HG02678 (cell line): ENCODE data around the gene TMPRSS6.

ENCODE experiments used
- ATAC-seq: cut with Tn5 transposase; IDR thresholded peaks from one replicate; pipeline ENCODE4 v1.9.1; 2021; ENCODE audit warnings: mild to moderate bottlenecking, moderate library complexity; ENCODE audit not compliant: unreplicated experiment

TMPRSS6 gene

GRCh38 chr22:37109242-37109917, at the start of gene TMPRSS6:
Gene TMPRSS6, minus strand, starts transcription at chr22:37109713. Its CDS starts 6,296 bp downstream, at chr22:37103417.
- no peak for ATAC-seq

GRCh38 chr22:37158963-37159290, 49.4 kb upstream of the TMPRSS6 start:
- no peak for ATAC-seq

- ATAC-seq, result no peak
These were observed 48.2 kb upstream of the TMPRSS6 start for GRCh38 chr22:37157516-37158285.

GRCh38 chr22:37156686-37157435, 47.3 kb upstream of the TMPRSS6 start:
- ATAC-seq, result no peak

- no peak for ATAC-seq
These were observed 46.5 kb upstream of the TMPRSS6 start for GRCh38 chr22:37155971-37156370.

- ATAC-seq, result no peak
These were observed 45.6 kb upstream of the TMPRSS6 start for GRCh38 chr22:37154925-37155712.

- no peak for ATAC-seq
These were observed 44.4 kb upstream of the TMPRSS6 start for GRCh38 chr22:37153901-37154300.

- ATAC-seq, result no peak
These were observed 41.9 kb upstream of the TMPRSS6 start for GRCh38 chr22:37151401-37151800.

- ATAC-seq, result no peak
These were observed 41.2 kb upstream of the TMPRSS6 start for GRCh38 chr22:37150701-37151100.

- ATAC-seq, result no peak
These were observed 39.5 kb upstream of the TMPRSS6 start for GRCh38 chr22:37148742-37149665.

GRCh38 chr22:37148031-37148651, 38.6 kb upstream of the TMPRSS6 start:
- no peak for ATAC-seq

GRCh38 chr22:37147186-37147990, 37.9 kb upstream of the TMPRSS6 start:
- no peak for ATAC-seq

GRCh38 chr22:37146507-37147180, 37.1 kb upstream of the TMPRSS6 start:
- ATAC-seq, result no peak

- ATAC-seq, result no peak
These were observed 36.5 kb upstream of the TMPRSS6 start for GRCh38 chr22:37146051-37146385.

GRCh38 chr22:37145180-37146050, 35.9 kb upstream of the TMPRSS6 start:
- no peak for ATAC-seq

GRCh38 chr22:37144180-37144554, 34.7 kb upstream of the TMPRSS6 start:
- no peak for ATAC-seq

- no peak for ATAC-seq
These were observed 32.5 kb upstream of the TMPRSS6 start for GRCh38 chr22:37141971-37142370.
